Measurements from ENCODE around the gene CALU. TPM values are rescaled to one million over a fixed set of nuclear protein-coding genes. Genes with fewer than 3 reads are reported as not detected.

CALU gene
- total and polyA plus RNA-seq, 2 donors (not counting 1 experiment from before 2014, with no cell fraction given), result 5.1 to 11.2 TPM

GRCh38 chr7:128699895-128700294 lies 39.3 kb upstream of the CALU start:
- Histone ChIP-seq H3K4me1 (ENCODE audit: control insufficient read depth in 2 of 2, insufficient read depth in 2 of 2, low read length in 2 of 2) (peaks cover 10 to 17% of the 10 kb centered on the region in 2 donors), H3K9ac (ENCODE audit: low read length) (no peak overlapping the region), H3K27me3 (replicated peaks in 1 of 4; ENCODE audit: control extremely low read depth in 1 of 4, control insufficient read depth in 3 of 4, insufficient read depth in 4 of 4, low read length in 3 of 4) (peaks cover 0 to 46% (median 36%) of the 10 kb centered on the region in 4 experiments), H3K36me3 (replicated peaks in 1 of 2; ENCODE audit: control extremely low read depth in 1 of 2, control insufficient read depth in 1 of 2, extremely low read depth in 1 of 2, insufficient read depth in 2 of 2, low read length in 1 of 2) (no peaks in the 10 kb centered on the region), H3K79me2 (ENCODE audit: control insufficient read depth, insufficient read depth, low read length) (no peaks in the 10 kb centered on the region), H3K4me3 (ENCODE audit: control extremely low read depth in 1 of 5, extremely low read depth in 1 of 5, insufficient read depth in 1 of 5, low read depth in 2 of 5, low read length in 4 of 5) (no peak overlapping the region), H3K9me3 (ENCODE audit: control extremely low read depth in 1 of 3, control insufficient read depth in 2 of 3, insufficient read depth in 1 of 3, low read length in 2 of 3) (peaks cover 0 to 5% (median 0%) of the 10 kb centered on the region in 3 donors), H2AFZ (ENCODE audit: insufficient read depth, low read depth, low read length, poor library complexity, severe bottlenecking) (no peak overlapping the region), H4K20me1 (ENCODE audit: control insufficient read depth, insufficient read depth, low read length, poor library complexity, severe bottlenecking) (no peaks in the 10 kb centered on the region), H3K4me2 (replicated peaks; ENCODE audit: low read depth, low read length, poor library complexity, severe bottlenecking) (no peak overlapping the region), H3K27ac (ENCODE audit: low read length in 2 of 2) (no peak overlapping the region)
- ChIA-PET CTCF (no interaction called here), POLR2A (interaction anchor here (0.7 to 1.0 kb wide), 2 partner anchors 8 to 618 kb away, joined by 3 to 5 read pairs; no protein-coding TSS in a partner anchor)
- Mint-ChIP-seq H3K9me3 (ENCODE audit: insufficient read depth) (no peaks in the 10 kb centered on the region), H3K4me3 (no peak overlapping the region), H3K27ac (no peak overlapping the region), H3K4me1 (peaks cover 14% of the 10 kb centered on the region), H3K27me3 (peaks cover 58% of the 10 kb centered on the region)
- intact Hi-C loops (cut with micrococcal nuclease), result no loop called here
- no peak for DNase-seq
- TF ChIP-seq CTCF (IDR thresholded peaks at IDR 0.05) (no peak), EZH2 (IDR thresholded peaks at IDR 0.05; ENCODE audit: borderline replicate concordance, insufficient read depth, low read depth, low read length, poor library complexity, severe bottlenecking) (no peak)
- WGBS (ENCODE audit: insufficient coverage), result no CpG with 5 or more reads among the region's 1 CpG
- ATAC-seq (ENCODE audit: low read depth), result no peak

- POLR2A ChIA-PET, result no interaction called here
- no peak for ATAC-seq (ENCODE audit: low read depth)
- Histone ChIP-seq H3K4me3 (ENCODE audit: control extremely low read depth in 1 of 5, extremely low read depth in 1 of 5, insufficient read depth in 1 of 5, low read depth in 2 of 5, low read length in 4 of 5) (no peak overlapping the region), H3K79me2 (ENCODE audit: control insufficient read depth, insufficient read depth, low read length) (no peaks in the 10 kb centered on the region), H3K4me1 (ENCODE audit: control insufficient read depth in 2 of 2, insufficient read depth in 2 of 2, low read length in 2 of 2) (peaks cover 10 to 17% of the 10 kb centered on the region in 2 donors), H3K36me3 (replicated peaks in 1 of 2; ENCODE audit: control extremely low read depth in 1 of 2, control insufficient read depth in 1 of 2, extremely low read depth in 1 of 2, insufficient read depth in 2 of 2, low read length in 1 of 2) (no peaks in the 10 kb centered on the region), H3K4me2 (replicated peaks; ENCODE audit: low read depth, low read length, poor library complexity, severe bottlenecking) (no peak overlapping the region), H3K9me3 (ENCODE audit: control extremely low read depth in 1 of 3, control insufficient read depth in 2 of 3, insufficient read depth in 1 of 3, low read length in 2 of 3) (peaks cover 0 to 5% (median 0%) of the 10 kb centered on the region in 3 donors), H3K27me3 (replicated peaks in 1 of 4; ENCODE audit: control extremely low read depth in 1 of 4, control insufficient read depth in 3 of 4, insufficient read depth in 4 of 4, low read length in 3 of 4) (peaks cover 0 to 46% (median 32%) of the 10 kb centered on the region in 4 experiments), H2AFZ (ENCODE audit: insufficient read depth, low read depth, low read length, poor library complexity, severe bottlenecking) (no peak overlapping the region), H4K20me1 (ENCODE audit: control insufficient read depth, insufficient read depth, low read length, poor library complexity, severe bottlenecking) (no peaks in the 10 kb centered on the region), H3K27ac (ENCODE audit: low read length in 2 of 2) (no peak overlapping the region), H3K9ac (ENCODE audit: low read length) (no peak overlapping the region)
- CTCF ChIA-PET, result interaction anchor here (1.2 kb wide), 1 partner anchor 24 kb away, joined by 3 read pairs; no protein-coding TSS in a partner anchor
- Mint-ChIP-seq H3K27ac (no peak overlapping the region), H3K27me3 (peaks cover 53% of the 10 kb centered on the region), H3K4me1 (peaks cover 14% of the 10 kb centered on the region), H3K9me3 (ENCODE audit: insufficient read depth) (no peaks in the 10 kb centered on the region), H3K4me3 (no peak overlapping the region)
- DNase-seq, result no peak
- intact Hi-C loops (cut with micrococcal nuclease), result no loop called here
- WGBS (ENCODE audit: insufficient coverage), result 100% methylated on average over 2 of the region's 6 CpGs
- no peak for TF ChIP-seq CTCF (IDR thresholded peaks at IDR 0.05)
- TF ChIP-seq EZH2 (IDR thresholded peaks at IDR 0.05; ENCODE audit: borderline replicate concordance, insufficient read depth, low read depth, low read length, poor library complexity, severe bottlenecking), result no peak
Measured at GRCh38 chr7:128701062-128701785, 37.9 kb upstream of the CALU start.

Measured in B cell (primary cell).